ENCODE results near the gene GPR89B.

GRCh38 chr1:147907786-147908509 lies 20.3 kb upstream of the GPR89B start:
- TF ChIP-seq CTCF (IDR thresholded peaks at IDR 0.05), result no peak
- no peak for TF ChIP-seq POLR2A (IDR thresholded peaks at IDR 0.05)

Data from uterus (tissue), 2 donors.